H1 (cell line): ENCODE measurements around the gene RARA.

ENCODE experiments used
- CHD2 ChIP-seq: IDR thresholded peaks from 2 replicates; pipeline ENCODE4 v1.6.1; 2012; ENCODE audit warnings: low read length, improper control_type of control experiment
- EZH2 ChIP-seq: fragments of 200-600 bp; sonication (generic); IDR thresholded peaks from 2 replicates; pipeline ENCODE4 v1.7.1; 2012; ENCODE audit warnings: low read depth, mild to moderate bottlenecking, moderate library complexity, low read length, inconsistent platforms; ENCODE audit not compliant: severe bottlenecking
- JUND ChIP-seq: IDR thresholded peaks from 2 replicates; pipeline ENCODE4 v1.6.1; 2011; ENCODE audit warnings: mild to moderate bottlenecking, improper control_type of control experiment, low read length
- KDM5A ChIP-seq: fragments of 200-600 bp; IDR thresholded peaks from 2 replicates; pipeline ENCODE4 v1.7.1; 2012; ENCODE audit warnings: mild to moderate bottlenecking, low read length, inconsistent platforms, mixed read lengths
- NRF1 ChIP-seq: IDR thresholded peaks from 2 replicates; pipeline ENCODE4 v1.6.1; 2011; ENCODE audit warnings: mild to moderate bottlenecking, low read depth, low read length, improper control_type of control experiment
- RAD21 ChIP-seq, 2 experiments: IDR thresholded peaks in 1 of 2; conservative IDR thresholded peaks in 1 of 2; 2 replicates each; pipeline ENCODE4 v1.6.1; 2011; ENCODE audit warnings: low read depth in 2 of 2, low read length in 2 of 2, improper control_type of control experiment in 1 of 2, inconsistent platforms in 1 of 2, mild to moderate bottlenecking in 1 of 2, moderate library complexity in 1 of 2
- RFX5 ChIP-seq: IDR thresholded peaks from 2 replicates; pipeline ENCODE4 v1.6.1; 2011; ENCODE audit warnings: low read depth, low read length, improper control_type of control experiment, borderline replicate concordance
- SAP30 ChIP-seq: fragments of 300-600 bp; sonication (generic); IDR thresholded peaks from 2 replicates; pipeline ENCODE4 v1.7.1; 2012; ENCODE audit warnings: low read length, moderate library complexity, mild to moderate bottlenecking, inconsistent platforms; ENCODE audit not compliant: insufficient read depth, insufficient replicate concordance
- SIRT6 ChIP-seq: IDR thresholded peaks from one replicate; pipeline ENCODE4 v1.7.1; 2012; ENCODE audit warnings: low read length, inconsistent platforms
- TCF12 ChIP-seq: IDR thresholded peaks from 2 replicates; pipeline ENCODE4 v1.6.1; 2011; ENCODE audit warnings: low read depth, mild to moderate bottlenecking, low read length
- TF ChIP-seq, protein P1 (sequence below), 3 experiments: IDR thresholded peaks; 1 replicate in 2 of 3; 2 replicates in 1 of 3; pipeline versions ENCODE4 v1.5.1 to v1.6.1; 2011; ENCODE audit warnings: low read length in 3 of 3, mild to moderate bottlenecking in 3 of 3, inconsistent platforms in 2 of 3, low read depth in 1 of 3, moderate library complexity in 1 of 3; ENCODE audit not compliant: insufficient read depth in 1 of 3; ENCODE audit errors: control extremely low read depth in 1 of 3
- TF ChIP-seq, protein P2 (sequence below): IDR thresholded peaks from 2 replicates; pipeline ENCODE4 v1.6.1; 2012; ENCODE audit warnings: low read length, inconsistent platforms

DNA sequence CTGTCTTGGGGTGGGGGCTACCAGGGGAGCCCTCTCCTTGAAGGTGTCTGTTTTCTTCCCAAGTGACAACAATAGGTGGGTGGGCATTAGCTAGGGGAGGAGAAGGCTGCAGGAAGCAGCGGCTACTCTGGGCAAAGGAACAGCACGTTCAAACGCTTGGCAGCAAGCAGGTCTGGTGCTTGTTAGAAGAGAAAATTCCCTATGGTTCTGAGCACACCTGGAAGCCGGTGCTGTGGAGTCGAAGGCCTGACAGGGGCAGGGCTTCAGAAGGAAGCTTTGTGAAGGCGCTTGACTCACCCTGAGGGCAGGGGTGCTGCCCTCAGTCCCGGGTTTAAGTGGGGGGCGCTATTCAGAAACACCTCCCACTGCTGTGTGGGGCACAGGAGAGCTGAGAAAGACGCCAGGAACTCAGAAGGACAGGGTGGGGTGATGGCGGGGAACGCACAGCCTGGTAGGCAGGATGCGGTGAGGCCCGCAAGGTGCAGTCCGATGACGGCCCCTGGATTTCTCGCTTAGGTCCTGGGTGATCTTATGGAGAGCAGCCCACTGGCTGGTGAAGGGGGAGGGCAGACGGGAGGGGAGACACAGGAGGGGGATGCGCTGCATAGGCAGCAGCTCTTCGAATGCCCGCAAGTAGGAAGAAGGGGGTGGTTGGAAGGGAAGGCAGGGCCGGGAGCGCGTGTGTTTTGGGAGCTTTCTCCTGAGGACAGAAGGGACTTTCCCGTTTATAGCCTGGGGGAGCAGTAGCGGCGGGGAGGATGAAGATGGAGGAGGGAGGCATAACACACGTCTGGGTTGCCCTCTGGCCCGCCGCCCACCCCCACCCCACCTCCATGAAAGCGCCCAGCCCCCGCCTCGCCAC, 52.3 kb downstream of the RARA start:
- TF ChIP-seq RAD21 (IDR thresholded peaks at IDR 0.05 in 1 of 2, conservative IDR thresholded peaks at IDR 0.05 in 1 of 2; ENCODE audit: low read depth in 2 of 2, low read length in 2 of 2) (no peak), KDM5A (no peak), EZH2 (no peak), JUND (no peak), SIRT6 (no peak), CHD2 (no peak), SAP30 (no peak), NRF1 (no peak), TCF12 (no peak), RFX5 (no peak)
- TF ChIP-seq, protein P1, sequence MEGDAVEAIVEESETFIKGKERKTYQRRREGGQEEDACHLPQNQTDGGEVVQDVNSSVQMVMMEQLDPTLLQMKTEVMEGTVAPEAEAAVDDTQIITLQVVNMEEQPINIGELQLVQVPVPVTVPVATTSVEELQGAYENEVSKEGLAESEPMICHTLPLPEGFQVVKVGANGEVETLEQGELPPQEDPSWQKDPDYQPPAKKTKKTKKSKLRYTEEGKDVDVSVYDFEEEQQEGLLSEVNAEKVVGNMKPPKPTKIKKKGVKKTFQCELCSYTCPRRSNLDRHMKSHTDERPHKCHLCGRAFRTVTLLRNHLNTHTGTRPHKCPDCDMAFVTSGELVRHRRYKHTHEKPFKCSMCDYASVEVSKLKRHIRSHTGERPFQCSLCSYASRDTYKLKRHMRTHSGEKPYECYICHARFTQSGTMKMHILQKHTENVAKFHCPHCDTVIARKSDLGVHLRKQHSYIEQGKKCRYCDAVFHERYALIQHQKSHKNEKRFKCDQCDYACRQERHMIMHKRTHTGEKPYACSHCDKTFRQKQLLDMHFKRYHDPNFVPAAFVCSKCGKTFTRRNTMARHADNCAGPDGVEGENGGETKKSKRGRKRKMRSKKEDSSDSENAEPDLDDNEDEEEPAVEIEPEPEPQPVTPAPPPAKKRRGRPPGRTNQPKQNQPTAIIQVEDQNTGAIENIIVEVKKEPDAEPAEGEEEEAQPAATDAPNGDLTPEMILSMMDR (IDR thresholded peaks at IDR 0.05; ENCODE audit: control extremely low read depth in 1 of 3, insufficient read depth in 1 of 3, low read depth in 1 of 3, low read length in 3 of 3) = no peak
- TF ChIP-seq, protein P2, sequence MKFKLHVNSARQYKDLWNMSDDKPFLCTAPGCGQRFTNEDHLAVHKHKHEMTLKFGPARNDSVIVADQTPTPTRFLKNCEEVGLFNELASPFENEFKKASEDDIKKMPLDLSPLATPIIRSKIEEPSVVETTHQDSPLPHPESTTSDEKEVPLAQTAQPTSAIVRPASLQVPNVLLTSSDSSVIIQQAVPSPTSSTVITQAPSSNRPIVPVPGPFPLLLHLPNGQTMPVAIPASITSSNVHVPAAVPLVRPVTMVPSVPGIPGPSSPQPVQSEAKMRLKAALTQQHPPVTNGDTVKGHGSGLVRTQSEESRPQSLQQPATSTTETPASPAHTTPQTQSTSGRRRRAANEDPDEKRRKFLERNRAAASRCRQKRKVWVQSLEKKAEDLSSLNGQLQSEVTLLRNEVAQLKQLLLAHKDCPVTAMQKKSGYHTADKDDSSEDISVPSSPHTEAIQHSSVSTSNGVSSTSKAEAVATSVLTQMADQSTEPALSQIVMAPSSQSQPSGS = no peak
